GM10266 (cell line): Measurements from ENCODE around the gene HEATR1.
"Not testable (repeated sequence)": the region's sequence is repeated elsewhere in the genome, so short reads cannot be mapped to it uniquely, and the experiment has no call there.

Source experiments
- DNase-seq: peaks from one replicate; pipeline ENCODE4 v3.0.0; 2012; ENCODE audit errors: extremely low spot score
- TF ChIP-seq, protein P1 (sequence below): IDR thresholded peaks from 2 replicates; pipeline ENCODE4 v1.5.1; 2012; ENCODE audit warnings: mild to moderate bottlenecking, low read depth; ENCODE audit not compliant: control insufficient read depth, insufficient read depth; ENCODE audit errors: missing control alignments

The HEATR1 gene

DNA sequence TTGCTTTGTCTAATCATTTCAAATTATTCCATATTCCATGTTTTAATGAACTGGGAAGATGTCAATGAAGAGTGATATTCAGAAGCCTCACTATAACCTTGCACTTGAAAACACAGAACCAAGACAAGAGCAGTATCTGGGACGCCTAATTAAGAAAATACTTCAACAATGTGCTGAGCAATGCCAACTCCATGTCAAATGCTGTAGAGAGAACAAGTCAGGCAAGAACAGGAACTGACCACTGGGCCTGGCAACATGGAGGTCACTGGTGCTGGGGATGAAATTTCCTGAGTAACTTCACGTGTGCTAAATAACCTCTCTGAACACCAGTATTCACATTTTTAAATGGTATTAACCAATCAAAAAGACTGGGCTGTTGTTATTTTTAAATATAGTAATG, 22.8 kb downstream of the HEATR1 start:
- no peak for DNase-seq
- TF ChIP-seq, protein P1, sequence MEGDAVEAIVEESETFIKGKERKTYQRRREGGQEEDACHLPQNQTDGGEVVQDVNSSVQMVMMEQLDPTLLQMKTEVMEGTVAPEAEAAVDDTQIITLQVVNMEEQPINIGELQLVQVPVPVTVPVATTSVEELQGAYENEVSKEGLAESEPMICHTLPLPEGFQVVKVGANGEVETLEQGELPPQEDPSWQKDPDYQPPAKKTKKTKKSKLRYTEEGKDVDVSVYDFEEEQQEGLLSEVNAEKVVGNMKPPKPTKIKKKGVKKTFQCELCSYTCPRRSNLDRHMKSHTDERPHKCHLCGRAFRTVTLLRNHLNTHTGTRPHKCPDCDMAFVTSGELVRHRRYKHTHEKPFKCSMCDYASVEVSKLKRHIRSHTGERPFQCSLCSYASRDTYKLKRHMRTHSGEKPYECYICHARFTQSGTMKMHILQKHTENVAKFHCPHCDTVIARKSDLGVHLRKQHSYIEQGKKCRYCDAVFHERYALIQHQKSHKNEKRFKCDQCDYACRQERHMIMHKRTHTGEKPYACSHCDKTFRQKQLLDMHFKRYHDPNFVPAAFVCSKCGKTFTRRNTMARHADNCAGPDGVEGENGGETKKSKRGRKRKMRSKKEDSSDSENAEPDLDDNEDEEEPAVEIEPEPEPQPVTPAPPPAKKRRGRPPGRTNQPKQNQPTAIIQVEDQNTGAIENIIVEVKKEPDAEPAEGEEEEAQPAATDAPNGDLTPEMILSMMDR = no peak

DNA sequence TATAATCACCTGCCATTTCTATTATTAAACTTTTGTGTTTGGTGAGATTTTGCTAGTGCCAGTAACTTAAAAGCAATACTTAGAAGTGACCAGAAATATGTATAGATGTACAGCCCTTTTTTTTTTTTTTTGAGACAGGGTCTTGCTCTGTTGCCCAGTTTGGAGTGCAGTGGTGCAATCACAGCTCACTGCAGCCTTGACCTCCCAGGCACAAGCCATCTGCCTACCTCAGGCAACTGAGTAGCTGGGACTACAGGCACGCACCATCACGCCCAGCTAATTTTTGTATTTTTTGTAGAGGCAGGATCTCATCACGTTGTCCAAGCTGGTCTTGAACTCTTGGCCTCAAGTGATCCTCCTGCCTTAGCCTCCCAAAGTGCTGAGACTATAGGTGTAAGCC, 23.9 kb downstream of the HEATR1 start:
- not testable (repeated sequence) for DNase-seq

DNA sequence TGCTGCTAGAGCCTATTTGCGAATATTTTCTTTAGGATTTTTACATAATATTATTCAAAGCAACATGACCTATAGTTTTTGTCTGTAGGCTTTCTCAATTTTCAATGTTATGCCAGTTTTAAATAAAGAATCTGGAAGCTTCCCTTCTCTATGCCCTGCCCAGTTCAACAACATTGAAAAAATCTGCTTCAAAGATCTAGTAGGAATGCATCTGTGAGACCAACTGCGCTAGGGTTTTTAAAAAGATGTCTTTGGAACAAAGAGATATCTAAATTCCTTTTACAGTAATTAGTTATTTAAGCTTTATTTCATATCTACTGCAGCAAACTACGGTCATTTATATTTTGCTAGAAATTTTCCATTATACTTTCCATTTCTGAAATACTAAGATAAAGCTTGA, 25.7 kb downstream of the HEATR1 start:
- TF ChIP-seq, protein P1 = no peak
- no peak for DNase-seq

DNA sequence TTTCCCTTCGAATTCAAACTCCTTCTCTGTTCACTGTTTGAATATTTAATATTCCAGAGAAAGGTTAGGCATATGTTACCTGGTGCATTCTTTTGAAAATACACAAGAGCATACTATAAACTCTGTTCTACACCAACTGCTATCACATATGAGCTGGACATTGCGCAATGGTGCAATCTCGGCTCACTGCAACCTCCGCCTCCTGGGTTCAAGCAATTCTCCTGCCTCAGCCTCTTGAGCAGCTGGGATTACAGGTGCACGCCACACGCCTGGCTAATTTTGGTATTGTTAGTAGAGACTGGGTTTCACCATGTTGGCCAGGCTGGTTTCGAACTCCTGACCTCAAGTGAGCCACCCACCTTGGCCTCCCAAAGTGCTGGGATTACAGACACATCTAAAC, 27.3 kb downstream of the HEATR1 start:
- DNase-seq = not testable (repeated sequence)

DNA sequence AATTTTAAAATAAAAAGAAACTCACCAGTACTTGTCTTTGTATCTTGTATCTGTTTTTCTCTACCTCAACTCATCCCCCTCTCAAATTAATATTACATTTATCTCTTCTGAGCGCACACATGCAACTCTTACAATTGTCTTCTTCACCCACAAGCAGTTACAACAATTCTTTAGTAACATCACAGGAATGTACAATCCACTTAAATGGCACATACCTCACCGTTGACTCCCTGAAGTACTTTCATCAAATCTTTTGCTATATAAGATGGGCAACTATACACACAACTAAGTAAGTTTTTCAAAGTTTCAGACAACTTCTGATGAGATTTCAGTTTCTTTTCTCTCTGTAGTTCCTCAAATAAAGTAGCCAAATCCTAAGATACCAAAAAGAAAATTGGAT, 28.3 kb downstream of the HEATR1 start:
- no peak for DNase-seq
- TF ChIP-seq, protein P1 = no peak

DNA sequence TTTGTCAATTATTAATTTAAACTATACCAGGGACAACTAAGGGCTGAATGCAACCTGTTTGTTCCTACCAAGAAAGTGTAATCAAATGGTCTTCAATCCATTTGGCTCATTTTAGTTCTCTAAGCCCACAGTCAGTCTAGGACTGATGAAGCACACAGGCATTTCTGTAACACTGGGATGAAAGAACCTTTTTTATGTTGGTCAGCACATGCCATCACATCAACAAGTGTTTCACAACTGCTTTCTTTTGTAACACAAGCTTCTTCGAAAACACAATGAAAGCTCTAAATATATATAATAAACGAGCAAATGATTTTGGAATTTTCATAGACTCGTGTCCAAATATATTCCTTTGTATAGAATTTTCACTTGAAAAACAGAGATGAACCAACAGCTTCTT, 28.8 kb downstream of the HEATR1 start:
- TF ChIP-seq, protein P1 = no peak
- no peak for DNase-seq

DNA sequence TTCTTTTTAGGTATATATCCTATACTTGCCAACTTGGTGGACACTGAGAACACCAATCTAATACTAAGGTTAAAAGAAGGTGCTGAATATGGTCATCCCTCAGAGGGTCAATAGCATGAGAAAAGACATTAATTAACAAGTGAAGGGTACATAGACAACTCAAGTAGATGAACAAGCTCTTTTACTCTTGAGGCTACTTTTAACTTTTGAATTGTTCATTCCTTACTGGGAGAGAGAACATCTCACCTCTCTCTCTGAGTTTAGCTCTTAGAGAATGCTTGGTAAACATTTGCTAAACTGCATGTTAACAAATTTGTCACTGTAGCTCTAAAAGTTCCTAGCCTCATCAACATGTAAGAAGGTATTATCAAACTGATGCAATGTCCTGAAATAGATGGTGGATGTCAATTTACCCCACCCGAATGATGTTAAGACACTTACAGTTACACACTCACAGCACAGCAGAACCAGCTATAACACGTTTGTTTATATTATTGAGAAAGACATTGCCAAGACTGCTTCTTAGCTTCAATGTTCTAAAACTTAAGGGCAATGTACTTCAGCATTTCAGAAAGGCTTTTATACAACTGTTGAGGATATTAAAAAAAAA, 35.9 kb downstream of the HEATR1 start:
- no peak for DNase-seq
- TF ChIP-seq, protein P1 = no peak

DNA sequence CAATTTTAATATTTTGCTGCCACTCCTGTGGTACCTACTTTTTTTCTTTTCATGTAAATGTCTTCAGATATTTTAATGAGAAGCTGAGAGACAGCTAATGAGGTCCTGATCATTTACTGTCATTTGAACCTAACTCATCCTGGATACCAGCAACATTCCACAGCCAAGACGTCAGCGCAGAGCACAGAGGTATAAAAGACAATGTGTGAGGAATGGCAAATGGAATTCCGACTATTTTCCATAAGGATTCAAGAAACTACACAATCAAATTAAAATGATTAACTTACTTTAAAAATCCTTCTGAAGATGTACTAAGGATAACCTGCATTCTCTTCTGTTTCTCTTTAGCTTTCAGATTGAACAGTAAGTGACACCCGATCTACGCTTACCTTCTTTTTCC, 38.8 kb downstream of the HEATR1 start:
- no peak for DNase-seq
- TF ChIP-seq, protein P1 = no peak
